Prostate gland (tissue), 2 donors: ENCODE measurements around the gene MRPS10.

ENCODE experiments used
- CTCF ChIP-seq, 4 experiments: fragments of 200-600 bp in 2 of 4; fragments of 450-650 bp in 2 of 4; sonication (generic) in 2 of 4; IDR thresholded peaks; 1 replicate in 3 of 4; 2 replicates in 1 of 4; pipeline ENCODE4 v1.5.1; 2016 to 2019; ENCODE audit warnings: antibody characterized with exemption in 4 of 4, mild to moderate bottlenecking in 2 of 4, moderate library complexity in 2 of 4
- POLR2A ChIP-seq: fragments of 450-650 bp; IDR thresholded peaks from one replicate; pipeline ENCODE4 v1.6.1; 2016; ENCODE audit warnings: antibody characterized with exemption, mild to moderate bottlenecking

GRCh38 chr6:42232035-42232434 is 14.4 kb upstream of the MRPS10 start:
- TF ChIP-seq CTCF (IDR thresholded peaks at IDR 0.05) (no peak), POLR2A (no peak)
